T-helper 1 cell (primary cell): ENCODE results near the gene ALDH1L1.
A peak's percentile ranks its signal among the peaks of the same experiment; 100 is the strongest.
"Not testable (repeated sequence)": the region's sequence is repeated elsewhere in the genome, so short reads cannot be mapped to it uniquely, and the experiment has no call there.

Source experiments
- DNase-seq, 5 donors: peaks; one replicate each; pipeline ENCODE4 v3.0.0-alpha.2; 2012 to 2020

The ALDH1L1 gene

DNA sequence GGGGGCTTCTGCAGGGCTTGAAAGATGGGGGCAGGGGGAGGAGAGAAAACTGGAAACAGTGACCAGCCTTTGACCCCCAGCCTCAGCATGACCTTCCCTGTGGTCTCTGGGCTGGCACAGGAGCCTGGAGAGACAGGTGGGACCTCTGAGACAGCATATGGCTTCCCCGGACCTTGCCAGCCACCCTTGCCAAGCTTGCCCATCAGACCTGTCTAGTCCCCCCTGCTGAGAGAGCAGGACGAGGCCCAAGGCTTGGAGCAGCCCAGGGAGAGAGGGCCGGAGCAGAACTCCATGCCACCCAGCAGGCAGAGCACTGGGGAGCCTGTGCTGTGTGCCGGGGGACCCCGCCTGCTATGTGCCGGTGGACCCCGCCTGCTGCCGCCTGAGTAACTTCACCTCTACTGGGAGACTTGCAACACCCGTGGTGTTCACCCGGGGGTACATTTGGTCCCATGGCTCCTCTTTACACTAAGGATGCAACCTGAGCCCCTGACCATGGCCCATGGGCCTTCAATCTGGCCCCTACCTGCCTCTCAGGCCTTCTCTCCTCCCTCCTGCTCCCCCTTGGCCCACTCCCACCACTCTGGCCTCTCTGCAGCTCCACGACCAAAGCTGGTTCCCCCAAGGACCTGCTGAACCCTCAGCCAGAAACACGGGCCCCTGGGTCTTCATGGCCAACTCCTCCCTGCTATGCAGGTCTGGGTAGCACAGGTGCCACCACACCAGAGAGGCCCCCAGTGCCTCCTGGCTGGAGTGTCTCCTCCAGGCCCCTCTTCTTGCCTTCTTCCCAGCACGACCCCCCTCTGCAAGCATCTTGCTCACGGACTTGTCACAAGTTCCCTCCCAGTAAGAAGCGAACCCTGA is 75.4 kb downstream of the ALDH1L1 start:
- no peak for DNase-seq

DNA sequence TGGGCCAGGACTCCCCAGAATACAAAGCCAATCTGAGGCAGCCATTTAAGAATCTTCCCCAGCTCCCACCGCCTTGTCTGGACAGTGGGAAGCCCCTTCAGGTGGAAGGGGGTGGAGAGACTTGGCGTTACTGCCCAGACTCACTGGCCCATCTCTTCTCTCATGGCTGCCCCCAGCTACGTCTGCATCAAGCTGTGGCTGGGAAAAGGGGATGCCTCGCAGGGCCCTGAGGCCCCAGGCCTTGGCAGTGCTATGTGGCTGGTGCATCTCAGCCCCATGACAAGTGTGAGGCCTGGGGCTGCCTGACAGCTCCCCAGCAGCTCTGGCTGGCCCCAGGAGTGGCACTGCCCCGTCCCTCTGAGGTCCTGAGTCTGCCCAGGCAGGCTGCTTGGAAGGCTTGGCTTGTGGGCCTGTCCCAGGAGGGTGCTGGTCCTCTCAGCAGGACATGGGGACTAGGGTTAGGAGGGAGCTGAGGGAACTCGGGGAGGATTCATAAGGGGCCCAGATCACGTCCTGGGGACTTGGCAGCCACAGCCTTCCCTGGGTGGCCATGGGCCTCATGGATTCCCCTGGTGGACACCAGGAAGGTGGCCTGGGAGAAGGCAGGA is 76.3 kb downstream of the ALDH1L1 start:
- DNase-seq = no peak

DNA sequence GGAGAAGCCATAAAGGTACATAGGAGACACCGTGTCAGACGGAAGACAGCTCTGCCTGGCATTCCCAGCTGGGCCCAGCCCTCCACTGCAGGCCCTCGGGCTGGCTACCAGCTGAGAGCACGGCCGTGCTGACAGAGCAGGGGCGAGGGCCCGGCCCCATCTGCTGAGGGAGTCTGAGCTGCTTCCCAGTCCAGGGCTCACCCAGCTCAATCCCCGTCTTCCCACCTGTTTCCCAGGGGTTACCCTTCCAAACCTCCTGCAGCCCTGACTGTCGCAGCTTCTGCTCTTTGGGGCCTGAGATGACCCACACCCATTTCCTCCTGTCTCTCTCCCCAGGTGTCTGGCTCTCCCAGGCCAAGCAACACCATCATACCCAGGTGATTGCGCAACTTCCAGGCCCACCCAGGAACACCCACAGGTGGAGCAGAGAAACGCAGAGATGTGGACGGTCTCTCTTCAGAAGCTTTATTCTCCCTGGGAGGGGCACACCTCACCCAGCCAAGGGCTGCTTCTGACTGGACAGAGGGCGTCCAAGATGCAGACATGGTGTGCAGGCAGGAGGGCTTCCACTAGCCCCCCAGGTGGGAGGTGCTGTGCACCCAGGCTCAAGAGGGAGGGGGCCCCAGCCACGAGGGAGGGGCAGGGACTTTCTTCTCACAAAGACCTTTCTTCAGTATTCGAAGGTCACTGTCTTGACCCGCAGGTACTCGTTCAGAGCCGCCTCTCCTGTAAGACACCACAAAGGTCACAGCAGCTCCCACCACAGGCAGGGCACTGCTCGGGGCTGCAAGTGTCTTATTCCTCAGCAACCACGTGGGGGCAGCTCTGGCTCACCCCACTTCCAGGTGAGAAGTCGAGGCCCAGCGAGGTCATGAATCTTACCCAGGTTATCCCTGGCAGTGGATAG is 77.0 kb downstream of the ALDH1L1 start:
- no peak for DNase-seq

DNA sequence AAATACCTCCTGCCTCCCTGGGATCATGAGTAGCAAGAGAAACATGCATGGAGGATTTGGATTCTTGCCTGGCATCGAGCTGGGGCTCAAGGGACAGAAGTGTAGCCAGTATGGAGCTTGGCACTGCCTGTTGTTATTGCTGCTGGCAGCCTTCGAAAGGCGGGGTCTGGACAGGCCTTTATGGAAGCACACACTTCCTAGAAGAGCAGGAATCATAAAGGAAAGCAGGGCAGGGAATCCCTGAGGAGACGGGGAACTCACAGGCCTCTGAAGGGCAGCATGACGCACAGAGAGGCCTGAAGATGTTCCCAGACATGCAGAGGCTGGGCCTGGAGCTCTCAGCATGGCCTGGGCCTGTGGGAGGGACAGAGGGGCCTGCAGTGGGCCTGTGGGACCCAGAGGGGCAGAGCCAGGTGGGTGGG is 77.8 kb downstream of the ALDH1L1 start:
- DNase-seq = no peak

DNA sequence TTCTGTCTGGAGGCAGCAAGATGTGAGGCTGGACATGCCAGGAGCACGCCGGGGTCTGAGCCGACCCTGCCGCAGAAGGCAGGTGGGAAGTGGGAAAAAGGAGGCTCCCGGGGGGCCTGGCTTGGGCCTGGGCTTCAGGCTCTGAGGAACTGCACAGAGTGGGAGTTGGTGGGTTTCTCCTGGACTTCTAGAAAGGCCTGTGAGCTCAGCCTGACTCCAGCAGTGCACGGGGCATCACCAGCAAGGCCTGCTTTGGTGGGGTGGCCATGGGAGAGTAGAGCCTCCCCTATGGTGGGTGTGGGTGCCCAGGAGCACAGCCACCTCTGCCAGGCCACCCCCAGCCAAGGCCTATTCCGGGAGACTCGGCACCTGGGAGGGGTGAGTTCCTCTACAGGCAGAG is 78.4 kb downstream of the ALDH1L1 start:
- DNase-seq = no peak

DNA sequence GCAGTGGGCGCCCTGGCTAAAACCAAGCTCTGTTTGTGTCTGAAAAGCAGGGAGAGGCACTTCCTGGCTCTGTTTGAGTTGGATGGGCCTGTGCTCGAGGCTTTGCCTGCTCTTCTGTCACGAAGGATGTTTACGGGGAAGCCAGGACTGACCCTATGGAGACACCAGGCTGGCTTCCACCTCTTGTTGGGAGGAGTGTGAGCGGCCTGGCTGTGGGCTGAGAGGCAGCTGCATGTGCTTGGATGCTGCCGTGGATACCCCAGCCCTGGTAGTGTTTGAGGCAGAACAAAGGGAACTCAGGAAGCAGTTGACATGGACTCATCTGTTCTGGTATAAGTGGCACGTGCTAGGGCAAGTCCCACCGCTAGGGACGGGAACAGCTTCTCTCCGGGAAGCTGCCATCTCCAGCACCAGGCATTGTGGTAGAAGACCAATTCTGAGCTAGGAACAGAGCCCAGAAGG is 78.8 kb downstream of the ALDH1L1 start:
- no peak for DNase-seq

DNA sequence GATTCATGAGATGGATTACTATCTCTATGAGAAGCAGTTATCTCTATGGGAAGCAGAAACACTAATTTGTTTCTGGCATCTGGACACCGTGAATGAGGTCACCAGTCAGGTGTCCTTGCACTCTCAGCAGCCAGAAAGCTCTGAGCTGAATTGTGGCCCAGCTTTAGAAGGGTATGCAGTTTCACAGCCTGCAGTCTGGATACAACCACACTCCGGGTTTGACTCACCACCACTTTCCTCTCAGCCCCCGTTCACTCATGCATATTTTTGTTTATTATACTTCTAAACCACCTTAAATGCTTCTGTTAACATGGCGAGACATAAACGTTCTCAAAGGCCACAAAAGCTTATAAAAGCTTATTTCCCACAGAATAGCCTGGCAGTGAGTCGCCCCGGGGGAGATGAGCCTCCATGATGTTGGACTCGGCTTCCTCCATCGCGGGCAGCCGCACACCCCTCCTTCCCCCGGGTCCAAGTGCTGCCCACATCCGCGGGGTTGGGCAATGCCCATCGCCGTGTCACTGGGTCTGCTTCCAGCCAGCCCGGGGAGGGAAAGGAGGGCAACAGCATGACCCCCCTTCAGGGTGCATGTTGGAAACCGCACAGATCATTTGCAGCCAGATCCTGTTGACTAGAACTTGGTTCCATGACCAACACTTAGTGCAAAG is 79.6 kb downstream of the ALDH1L1 start:
- DNase-seq = no peak

DNA sequence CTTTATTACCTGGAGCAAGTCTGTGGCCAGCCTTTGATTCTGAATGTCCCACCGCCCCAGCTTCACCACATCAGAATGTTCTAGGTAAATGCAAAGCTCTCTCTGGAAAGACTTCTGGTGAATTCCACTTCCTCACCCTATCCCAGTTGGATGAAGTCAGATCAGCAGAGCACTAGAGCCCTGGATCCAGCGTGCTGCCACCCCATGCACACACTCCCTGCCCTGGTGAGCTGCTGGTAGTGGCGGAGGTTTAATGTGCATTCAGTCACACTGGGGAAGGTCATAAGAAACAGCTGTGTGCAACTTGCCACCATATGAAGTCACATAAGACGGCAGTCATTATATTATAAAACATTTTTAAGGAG is 80.1 kb downstream of the ALDH1L1 start:
- no peak for DNase-seq

DNA sequence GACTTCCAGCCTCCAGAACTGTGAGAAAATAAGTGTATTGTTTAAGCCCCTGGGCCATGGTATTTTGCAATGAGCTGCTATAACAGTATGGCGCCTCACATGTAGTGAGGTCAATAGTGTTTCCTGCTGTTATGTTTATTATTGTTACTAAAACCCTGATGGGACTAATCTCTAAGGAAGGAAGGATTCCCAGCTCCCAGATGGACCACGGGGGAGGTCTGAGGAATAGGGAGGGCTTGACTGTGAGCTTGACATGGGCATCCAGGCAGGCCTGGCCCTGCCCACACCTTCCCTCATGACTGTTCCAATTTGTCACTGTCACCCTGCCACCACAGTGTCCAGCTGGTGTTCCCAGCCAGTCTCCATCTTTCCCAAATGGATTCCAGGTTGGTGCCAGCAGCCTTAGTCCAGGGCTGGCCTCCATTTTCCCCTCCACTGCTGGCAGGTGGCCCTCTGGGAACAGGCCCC is 82.0 kb downstream of the ALDH1L1 start:
- DNase-seq = no peak

DNA sequence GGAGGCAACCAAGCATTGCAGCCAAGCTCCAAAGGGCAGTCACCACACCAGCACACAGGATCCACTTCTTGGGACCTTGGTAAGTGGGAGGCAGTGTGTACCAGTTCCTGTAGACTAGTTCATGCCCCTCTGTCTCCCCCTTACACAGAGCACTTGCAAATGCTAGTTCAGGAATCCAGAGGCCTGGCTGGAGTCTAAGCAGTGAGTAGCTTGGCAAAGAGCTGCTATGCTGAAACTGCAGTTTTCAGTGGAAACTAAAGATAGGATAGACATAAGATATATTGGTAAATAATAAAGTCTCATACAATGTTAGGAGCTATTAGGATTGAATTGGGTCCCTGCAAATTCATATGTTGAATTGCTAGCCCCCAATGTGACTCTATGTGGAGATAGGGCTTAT is 82.6 kb downstream of the ALDH1L1 start:
- no peak for DNase-seq

DNA sequence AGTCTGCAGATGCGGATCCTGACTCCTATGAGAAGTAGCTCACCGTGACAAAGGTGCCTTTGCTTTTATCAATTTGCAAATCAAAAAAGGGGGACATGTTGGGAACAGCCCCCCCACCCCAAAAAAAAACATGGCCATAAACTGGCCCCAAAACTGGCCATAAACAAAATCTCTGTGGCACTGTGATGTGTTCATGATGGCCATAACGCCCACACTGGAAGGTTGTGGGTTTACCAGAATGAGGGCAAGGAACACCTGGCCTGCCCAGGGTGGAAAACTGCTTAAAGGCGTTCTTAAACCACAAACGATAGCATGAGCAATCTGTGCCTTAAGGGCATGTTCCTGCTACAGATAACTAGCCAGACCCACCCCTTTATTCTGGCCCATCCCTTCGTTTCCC is 84.1 kb downstream of the ALDH1L1 start:
- not testable (repeated sequence) for DNase-seq

DNA sequence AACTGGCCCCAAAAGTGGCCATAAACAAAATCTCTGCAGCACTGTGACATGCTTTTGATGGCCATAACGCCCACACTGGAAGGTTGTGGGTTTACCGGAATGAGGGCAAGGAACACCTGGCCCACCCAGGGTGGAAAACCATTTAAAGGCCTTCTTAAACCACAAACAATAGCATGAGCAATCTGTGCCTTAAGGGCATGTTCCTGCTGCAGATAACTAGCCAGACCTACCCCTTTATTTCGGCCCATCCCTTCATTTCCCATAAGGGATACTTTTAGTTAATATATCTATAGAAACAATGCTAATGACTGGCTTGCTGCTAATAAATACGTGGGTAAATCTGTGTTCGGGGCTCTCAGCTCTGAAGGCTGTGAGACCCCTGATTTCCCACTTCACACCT is 88.3 kb downstream of the ALDH1L1 start:
- DNase-seq = not testable (repeated sequence)

DNA sequence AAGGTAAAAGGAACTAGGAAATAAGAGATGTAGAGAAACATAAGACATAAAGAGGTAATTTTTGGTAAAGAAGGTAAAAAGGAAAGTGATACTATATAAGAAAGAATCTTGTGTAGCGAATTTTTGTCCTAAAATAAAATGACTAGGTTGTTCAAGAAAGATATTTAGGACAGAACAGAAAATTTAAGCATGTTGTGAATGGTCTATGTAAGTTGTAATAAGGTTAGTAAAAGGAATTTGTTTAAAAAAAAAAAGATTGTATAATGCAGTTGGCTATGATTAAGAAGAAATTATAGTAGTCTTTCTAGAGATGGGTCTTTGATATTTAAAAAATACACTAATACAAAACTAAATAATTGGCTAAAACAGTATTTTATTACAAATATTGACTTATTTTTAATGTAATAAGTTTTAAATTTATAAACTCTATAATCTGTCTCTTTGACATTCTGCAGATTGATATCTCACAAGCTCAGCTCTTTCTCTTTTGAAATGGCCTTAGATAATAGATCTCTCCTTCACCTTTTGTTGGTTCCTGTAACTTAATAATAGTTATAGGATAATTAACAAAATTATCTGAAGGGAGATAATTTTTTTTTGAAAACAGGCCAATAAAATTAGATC is 92.7 kb downstream of the ALDH1L1 start:
- no peak for DNase-seq

DNA sequence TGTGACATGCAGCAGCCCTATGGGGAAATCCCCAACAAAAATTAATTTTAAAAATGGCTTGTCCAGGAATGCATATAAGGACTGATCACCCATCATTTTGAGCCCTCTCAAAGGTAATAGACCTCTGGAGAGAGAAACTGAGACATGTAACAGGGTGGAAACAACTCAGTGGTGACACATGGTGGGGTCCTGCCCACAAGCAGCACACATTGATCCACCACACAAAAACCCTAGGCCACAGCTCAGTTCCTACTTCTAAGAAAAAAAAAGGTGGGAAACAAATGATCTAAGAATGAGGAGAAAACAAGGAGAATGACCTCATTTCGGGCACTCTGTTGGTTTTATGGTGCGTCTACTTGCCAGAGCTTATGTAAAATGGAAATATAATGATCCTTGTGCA is 94.5 kb downstream of the ALDH1L1 start:
- no peak for DNase-seq

DNA sequence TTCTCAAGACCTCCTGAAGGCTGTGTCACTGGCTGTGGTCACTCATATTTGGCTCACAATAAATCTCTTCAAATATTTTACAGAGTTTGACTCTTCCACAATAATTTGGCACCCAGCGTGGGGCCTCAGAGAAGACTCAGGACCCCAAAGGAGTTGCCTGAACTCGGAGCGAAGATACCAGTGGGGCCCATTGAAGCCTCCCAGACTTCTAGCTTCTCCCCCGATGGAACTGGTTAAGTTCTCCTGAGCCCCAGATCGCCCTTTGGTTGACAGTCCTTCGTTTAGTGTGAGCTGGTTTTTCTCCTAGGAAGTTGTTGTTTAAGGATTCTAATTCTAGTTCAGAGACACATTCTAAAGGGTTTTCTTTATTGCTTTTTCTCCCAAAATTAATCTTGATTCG is 95.1 kb downstream of the ALDH1L1 start:
- DNase-seq = no peak

DNA sequence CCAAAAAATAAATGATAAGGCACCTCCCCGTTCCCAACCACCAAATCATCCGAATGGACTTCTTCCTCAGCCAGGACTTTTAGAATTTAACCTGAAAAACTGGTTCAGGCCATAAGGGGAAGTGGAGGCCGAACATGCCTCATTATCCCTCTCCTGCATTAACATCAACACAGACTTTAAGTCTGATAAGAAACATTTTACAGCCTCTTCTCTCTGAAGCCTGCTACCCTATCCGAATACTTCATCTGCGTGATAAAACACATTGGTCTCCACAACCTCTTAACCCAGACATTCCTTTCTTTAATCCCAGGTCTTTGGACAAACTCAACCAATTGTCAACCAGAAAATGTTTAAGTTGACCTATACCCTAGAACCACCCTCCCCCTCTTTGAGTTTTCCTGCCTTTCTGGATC is 95.6 kb downstream of the ALDH1L1 start:
- no peak for DNase-seq

DNA sequence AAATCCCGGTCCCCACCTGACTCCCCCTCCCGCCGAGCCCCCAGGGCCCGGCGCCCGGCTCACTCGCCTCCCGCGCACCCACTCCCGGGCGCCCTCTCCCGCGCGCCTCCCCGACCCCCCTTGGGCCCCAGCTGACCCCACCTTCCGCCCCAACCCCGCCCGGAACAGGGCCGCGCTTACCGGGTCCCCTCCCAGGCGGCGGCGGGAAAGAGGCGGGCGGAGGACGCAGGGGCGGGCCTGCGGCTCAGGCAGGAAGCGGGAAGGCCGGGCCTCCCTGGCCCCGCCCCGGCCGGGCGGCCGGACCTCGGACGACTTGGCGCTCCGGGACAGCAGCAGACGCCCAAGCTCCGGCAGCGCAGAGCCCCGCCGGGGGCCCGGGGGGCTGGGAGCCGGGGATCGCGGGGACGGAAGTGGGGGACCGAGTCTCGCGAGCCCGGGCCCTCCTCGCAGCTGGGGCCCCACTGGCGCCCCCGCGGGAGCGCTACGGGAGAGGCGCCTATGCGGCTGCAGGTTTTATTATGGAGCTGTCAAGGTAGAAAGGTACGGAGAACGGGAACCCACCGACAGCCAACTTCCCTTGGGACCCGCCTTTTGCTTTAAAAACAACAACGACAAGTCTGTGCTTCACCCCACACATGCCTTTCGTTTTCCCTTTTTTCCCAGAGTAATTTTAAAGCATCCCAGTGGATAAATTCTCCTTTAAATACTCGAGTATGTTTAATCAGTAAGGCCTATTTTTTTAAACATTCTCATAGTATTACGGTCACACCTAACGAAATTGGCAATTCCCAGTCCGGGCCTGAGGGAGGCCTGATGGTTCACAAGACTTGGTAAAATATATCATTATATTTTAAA is 96.2 kb downstream of the ALDH1L1 start, which contains the start of gene SLC41A3:
TSS of gene SLC41A3 (minus strand) at position 212 of the 855 bp plus-strand sequence. CDS start 15,905 bp downstream, outside the sequence.
- peak; percentile 70 to 85 (median 74) for DNase-seq

DNA sequence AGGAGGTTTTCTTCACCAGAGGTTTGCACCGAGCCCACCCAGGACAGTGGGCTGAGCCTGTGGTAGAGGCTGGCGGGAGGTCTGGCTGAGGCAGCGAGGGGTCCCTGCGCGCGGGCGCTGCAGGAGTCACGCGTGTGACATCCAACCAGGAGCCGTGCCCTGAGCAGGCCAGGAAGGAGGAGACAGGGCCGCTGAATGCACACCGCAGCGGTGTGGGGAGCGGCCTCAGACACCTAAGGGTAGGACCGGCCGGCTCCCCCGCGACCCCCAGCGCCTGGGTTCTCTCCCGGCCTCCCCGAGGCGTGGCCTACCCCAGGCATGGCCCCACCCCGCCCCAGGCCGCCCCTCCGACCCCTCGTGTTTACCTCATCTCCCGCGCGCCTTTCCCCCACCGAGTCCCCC is 96.9 kb downstream of the ALDH1L1 start:
- peak in 3 of 5 donors; percentile 29 to 61 (median 43) for DNase-seq

DNA sequence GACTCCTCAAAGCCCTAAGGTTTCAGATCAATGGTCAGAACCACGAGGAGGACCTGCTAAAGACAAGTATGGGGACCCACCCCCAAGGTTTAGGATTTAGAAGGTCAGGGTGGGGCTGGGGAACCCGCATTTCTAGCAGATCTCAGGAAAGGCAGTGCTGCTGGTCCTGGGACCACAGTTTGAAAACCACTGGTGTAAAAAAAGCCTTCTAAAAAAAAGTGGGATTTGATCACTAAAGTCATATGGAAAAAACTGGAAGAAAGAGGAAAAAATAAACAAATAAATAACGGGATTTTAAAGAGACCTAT is 97.3 kb downstream of the ALDH1L1 start:
- no peak for DNase-seq

DNA sequence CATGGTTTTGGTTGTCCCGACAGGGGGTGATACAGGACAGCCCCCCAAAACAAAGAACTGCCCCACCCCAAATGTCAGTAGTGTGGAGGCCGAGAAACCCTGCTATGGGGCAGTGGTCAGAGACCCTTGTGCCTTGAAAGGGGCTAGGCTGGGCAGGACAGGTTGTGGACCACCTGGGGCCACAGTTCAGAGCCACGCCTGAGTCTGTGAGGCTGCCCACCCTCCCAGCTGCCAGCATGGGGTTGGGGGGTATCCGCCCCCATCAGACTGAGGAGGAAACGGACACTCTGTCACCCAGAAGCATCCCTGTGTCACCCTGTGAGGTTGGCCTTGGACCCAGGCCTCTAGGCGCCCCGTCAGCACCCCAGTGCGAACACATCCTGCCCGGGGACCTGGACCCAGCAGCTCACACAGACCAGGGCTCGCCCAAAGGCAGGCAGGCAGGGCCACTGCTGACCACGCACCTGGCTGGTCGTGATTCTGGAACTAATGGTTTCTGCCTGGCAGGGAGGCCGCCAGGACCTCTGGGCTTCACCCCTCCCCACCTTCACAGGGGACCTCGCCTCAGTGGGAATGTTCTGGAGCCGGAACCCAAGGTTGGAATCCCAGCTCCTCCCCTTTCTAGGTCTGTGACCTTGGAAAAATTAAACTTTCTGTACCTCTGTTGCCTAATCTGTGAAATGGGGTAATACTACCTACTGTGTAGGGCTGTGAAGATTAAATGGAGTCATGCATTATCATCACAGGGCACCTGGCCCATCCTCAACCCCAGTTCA is 97.8 kb downstream of the ALDH1L1 start:
- no peak for DNase-seq
